HEK293T (cell line): ENCODE results near the gene CDCP2.

Source experiments
- CTCF ChIA-PET: fragments of 350-600 bp; formaldehyde crosslinking; extraction: SDS; loops from one replicate; lab custom pipeline; 2021; ENCODE audit warnings: antibody characterized with exemption, inconsistent platforms; lab: Yijun Ruan, JAX
- POLR2A ChIA-PET: fragments of 350-600 bp; formaldehyde crosslinking; extraction: SDS; loops from one replicate; lab custom pipeline; 2020; ENCODE audit warnings: antibody characterized with exemption, inconsistent platforms; lab: Yijun Ruan, JAX
- DNase-seq: peaks from one replicate; pipeline ENCODE4 v3.0.0; 2012; ENCODE audit warnings: mixed read lengths; ENCODE audit errors: extremely low spot score
- ARNT ChIP-seq: fragments of 450-650 bp; IDR thresholded peaks from 2 replicates; pipeline ENCODE4 v1.6.1; 2017; ENCODE audit warnings: mild to moderate bottlenecking
- BHLHE40 ChIP-seq: fragments of 450-650 bp; IDR thresholded peaks from 2 replicates; pipeline ENCODE4 v1.6.1; 2016; ENCODE audit warnings: mild to moderate bottlenecking, moderate library complexity, borderline replicate concordance
- CTBP1 ChIP-seq: fragments of 450-650 bp; IDR thresholded peaks from 2 replicates; pipeline ENCODE4 v1.6.1; 2016; ENCODE audit warnings: borderline replicate concordance
- ELF4 ChIP-seq: fragments of 450-650 bp; IDR thresholded peaks from 2 replicates; pipeline ENCODE4 v1.6.1; 2017; ENCODE audit warnings: antibody characterized with exemption
- FOXA1 ChIP-seq: fragments of 450-650 bp; IDR thresholded peaks from 2 replicates; pipeline ENCODE4 v1.6.1; 2016; ENCODE audit warnings: mild to moderate bottlenecking
- FOXK2 ChIP-seq: fragments of 450-650 bp; IDR thresholded peaks from 2 replicates; pipeline ENCODE4 v1.6.1; 2016; ENCODE audit warnings: mild to moderate bottlenecking
- FOXM1 ChIP-seq: fragments of 450-650 bp; IDR thresholded peaks from 2 replicates; pipeline ENCODE4 v1.6.1; 2017; ENCODE audit warnings: mild to moderate bottlenecking, borderline replicate concordance
- HDGF ChIP-seq: fragments of 450-650 bp; IDR thresholded peaks from 2 replicates; pipeline ENCODE4 v1.6.1; 2017; ENCODE audit warnings: antibody characterized with exemption, borderline replicate concordance
- L3MBTL2 ChIP-seq: fragments of 450-650 bp; conservative IDR thresholded peaks from 2 replicates; pipeline ENCODE4 v1.6.1; 2016; ENCODE audit warnings: mild to moderate bottlenecking
- LEF1 ChIP-seq: fragments of 450-650 bp; IDR thresholded peaks from 2 replicates; pipeline ENCODE4 v1.6.1; 2017; ENCODE audit warnings: mild to moderate bottlenecking, borderline replicate concordance
- NFRKB ChIP-seq: fragments of 450-650 bp; IDR thresholded peaks from 2 replicates; pipeline ENCODE4 v1.6.1; 2016; ENCODE audit warnings: mild to moderate bottlenecking, moderate library complexity
- PKNOX1 ChIP-seq: fragments of 450-650 bp; IDR thresholded peaks from 2 replicates; pipeline ENCODE4 v1.6.1; 2016
- SP1 ChIP-seq: fragments of 450-650 bp; IDR thresholded peaks from 2 replicates; pipeline ENCODE4 v1.6.1; 2017
- SUZ12 ChIP-seq: fragments of 450-650 bp; IDR thresholded peaks from 2 replicates; pipeline ENCODE4 v1.6.1; 2016; ENCODE audit warnings: mild to moderate bottlenecking
- TARDBP ChIP-seq: fragments of 450-650 bp; IDR thresholded peaks from 2 replicates; pipeline ENCODE4 v1.6.1; 2016
- ZNF384 ChIP-seq: fragments of 450-650 bp; IDR thresholded peaks from 2 replicates; pipeline ENCODE4 v1.6.1; 2016

CDCP2 gene

GRCh38 chr1:54153535-54154439 is 987 bp upstream of the CDCP2 start:
- TF ChIP-seq ZNF384 = no peak
- no peak for TF ChIP-seq CTBP1
- TF ChIP-seq FOXK2 = no peak
- TF ChIP-seq NFRKB = no peak
- TF ChIP-seq FOXA1 = no peak
- no peak for TF ChIP-seq L3MBTL2
- no peak for TF ChIP-seq SP1
- no peak for TF ChIP-seq ARNT
- no peak for TF ChIP-seq TARDBP
- TF ChIP-seq FOXM1 = no peak
- no peak for TF ChIP-seq LEF1
- no peak for TF ChIP-seq ELF4
- no peak for TF ChIP-seq BHLHE40
- DNase-seq = peak; percentile 48
- ChIA-PET POLR2A (no interaction called here), CTCF (no interaction called here)

- POLR2A ChIA-PET = no interaction called here
- TF ChIP-seq ARNT (no peak), L3MBTL2 (no peak), SUZ12 (no peak), FOXK2 (no peak), FOXM1 (no peak), TARDBP (no peak), LEF1 (no peak), ELF4 (no peak), CTBP1 (no peak), FOXA1 (no peak), PKNOX1 (no peak), HDGF (no peak), BHLHE40 (no peak)
- CTCF ChIA-PET = no interaction called here
- DNase-seq = no peak
Observed at GRCh38 chr1:54151013-54151412, 1.8 kb downstream of the CDCP2 start.

- CTCF ChIA-PET = no interaction called here
Observed at GRCh38 chr1:54149734-54150133, 3.1 kb downstream of the CDCP2 start.

GRCh38 chr1:54144366-54144765 is 8.4 kb downstream of the CDCP2 start:
- DNase-seq = no peak
- POLR2A ChIA-PET = no interaction called here
- TF ChIP-seq ZNF384 (no peak), NFRKB (no peak), LEF1 (no peak), SP1 (no peak), ELF4 (no peak), L3MBTL2 (no peak)
- CTCF ChIA-PET = no interaction called here

More at GRCh38 chr1:54149734-54150133, 3.1 kb downstream of the CDCP2 start:
- POLR2A ChIA-PET = no interaction called here
- no peak for TF ChIP-seq ZNF384
- no peak for TF ChIP-seq FOXK2
- no peak for TF ChIP-seq HDGF
- TF ChIP-seq L3MBTL2 = no peak
- TF ChIP-seq SP1 = no peak
- TF ChIP-seq TARDBP = no peak
- TF ChIP-seq ELF4 = no peak
- no peak for TF ChIP-seq FOXM1
- TF ChIP-seq PKNOX1 = no peak
- TF ChIP-seq FOXA1 = no peak
- no peak for DNase-seq

- TF ChIP-seq FOXK2 (no peak), SP1 (no peak), FOXA1 (no peak), SUZ12 (no peak), FOXM1 (no peak), BHLHE40 (no peak), PKNOX1 (no peak), TARDBP (no peak), ELF4 (no peak), ZNF384 (no peak), HDGF (no peak), LEF1 (no peak), NFRKB (no peak), ARNT (no peak), L3MBTL2 (no peak), CTBP1 (no peak)
- ChIA-PET CTCF (interaction anchor here (0.6 to 1.1 kb wide), 2 partner anchors 19 to 220 kb away, joined by 3 read pairs; no protein-coding TSS in a partner anchor), POLR2A (interaction anchor here (1.1 kb wide), 1 partner anchor 14 kb away, joined by 3 read pairs; no protein-coding TSS in a partner anchor)
- DNase-seq = no peak
Observed at GRCh38 chr1:54142146-54142900, 10.5 kb downstream of the CDCP2 start.
